ENCODE measurements around the gene RYR3.
"Not testable (repeated sequence)": the region's sequence is repeated elsewhere in the genome, so short reads cannot be mapped to it uniquely, and the experiment has no call there.

RYR3 gene

DNA sequence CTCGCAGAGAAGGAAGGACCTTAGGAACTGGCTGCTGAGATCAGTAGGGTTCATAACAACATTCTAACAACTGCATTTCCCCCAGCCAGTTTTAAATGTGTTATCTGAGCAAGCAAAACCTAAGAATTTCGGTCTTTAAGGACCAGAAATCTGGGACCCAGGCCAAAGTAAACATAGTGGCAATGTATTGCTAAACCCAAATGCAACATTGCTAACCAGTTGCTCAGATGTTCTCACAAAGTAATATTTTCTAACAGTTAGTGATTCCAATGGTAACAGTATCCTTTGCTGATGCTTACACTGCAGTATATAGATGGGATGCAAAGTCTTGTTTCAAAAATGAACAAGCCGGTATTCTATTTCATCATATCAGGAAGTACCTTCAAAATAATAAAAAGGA, 254.3 kb downstream of the RYR3 start:
- Histone ChIP-seq H4K12ac (ENCODE audit: low read depth, low read length) (no peak overlapping the region), H3K4me1 (ENCODE audit: control insufficient read depth in 1 of 2, insufficient read depth in 2 of 2, low read length in 2 of 2) (peaks cover 0 to 3% of the 10 kb centered on the region in 2 experiments), H3K4ac (ENCODE audit: low read depth, low read length) (no peak overlapping the region), H3K9ac (ENCODE audit: low read length) (no peak overlapping the region), H4K91ac (ENCODE audit: low read depth, low read length) (no peak overlapping the region), H3K18ac (ENCODE audit: low read length) (no peak overlapping the region), H3K27me3 (ENCODE audit: insufficient read depth, low read length) (no peaks in the 10 kb centered on the region), H2BK12ac (ENCODE audit: low read length) (no peak overlapping the region), H3K79me2 (ENCODE audit: control insufficient read depth, insufficient read depth, low read length, poor library complexity) (no peaks in the 10 kb centered on the region), H3K27ac (ENCODE audit: low read depth, low read length) (no peak overlapping the region), H2AFZ (ENCODE audit: insufficient read depth, low read length, poor library complexity) (no peak overlapping the region), H2BK5ac (ENCODE audit: low read depth, low read length, poor library complexity) (no peak overlapping the region), H3K36me3 (ENCODE audit: control insufficient read depth in 1 of 2, insufficient read depth in 2 of 2, low read length in 2 of 2) (peaks cover 0 to 2% of the 10 kb centered on the region in 2 experiments), H3K4me2 (ENCODE audit: low read length) (no peak overlapping the region), H2AK5ac (ENCODE audit: low read length) (no peak overlapping the region), H3K9me3 (ENCODE audit: insufficient read depth, low read depth, low read length) (no peaks in the 10 kb centered on the region), H3K23ac (ENCODE audit: low read length) (no peak overlapping the region), H3K79me1 (ENCODE audit: low read length) (no peaks in the 10 kb centered on the region), H3K14ac (ENCODE audit: low read length) (no peak overlapping the region), H4K8ac (ENCODE audit: low read depth, low read length) (no peak overlapping the region), H2BK120ac (ENCODE audit: insufficient read depth, low read length, poor library complexity) (no peak overlapping the region), H3K4me3 (ENCODE audit: low read depth, low read length) (no peak overlapping the region)
- DNase-seq, result no peak
- no CpG with 5 or more reads among the region's 3 CpGs for WGBS (ENCODE audit: extremely low coverage, insufficient coverage, insufficient read length)

DNA sequence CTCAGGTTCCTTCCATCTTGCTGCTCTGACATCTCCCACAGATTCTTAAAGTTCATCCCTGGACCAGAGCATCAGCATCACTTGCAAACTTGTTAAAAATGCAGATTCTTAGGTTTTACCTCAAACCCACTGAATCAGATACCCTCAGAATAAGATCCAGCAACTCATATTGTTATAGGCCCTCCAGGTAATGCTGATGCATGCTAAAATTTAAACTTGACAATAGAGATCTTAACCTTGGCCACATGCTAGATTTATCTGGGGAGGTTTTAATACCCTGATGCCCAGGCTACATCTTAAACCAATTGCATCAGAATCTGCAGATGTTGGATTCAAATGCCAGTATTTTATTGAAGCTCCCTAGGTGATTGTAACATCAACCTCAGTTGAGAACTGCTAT, 256.9 kb downstream of the RYR3 start:
- H3K9me3 ChIP-seq (ENCODE audit: insufficient read depth, low read depth, low read length), result no peaks in the 10 kb centered on the region
- peaks cover 0 to 2% of the 10 kb centered on the region in 2 experiments for H3K36me3 ChIP-seq (ENCODE audit: control insufficient read depth in 1 of 2, insufficient read depth in 2 of 2, low read length in 2 of 2)
- H3K27me3 ChIP-seq (ENCODE audit: insufficient read depth, low read length), result no peaks in the 10 kb centered on the region
- H3K4me2 ChIP-seq (ENCODE audit: low read length), result no peak overlapping the region
- H4K12ac ChIP-seq (ENCODE audit: low read depth, low read length), result no peak overlapping the region
- H2BK12ac ChIP-seq (ENCODE audit: low read length), result no peak overlapping the region
- H2AK5ac ChIP-seq (ENCODE audit: low read length), result no peak overlapping the region
- no peaks in the 10 kb centered on the region for H3K79me1 ChIP-seq (ENCODE audit: low read length)
- H3K79me2 ChIP-seq (ENCODE audit: control insufficient read depth, insufficient read depth, low read length, poor library complexity), result no peaks in the 10 kb centered on the region
- no peak for DNase-seq
- no peaks in the 10 kb centered on the region for H3K4me1 ChIP-seq (ENCODE audit: control insufficient read depth in 1 of 2, insufficient read depth in 2 of 2, low read length in 2 of 2)
- no peak overlapping the region for H3K4ac ChIP-seq (ENCODE audit: low read depth, low read length)
- H3K14ac ChIP-seq (ENCODE audit: low read length), result no peak overlapping the region
- H3K9ac ChIP-seq (ENCODE audit: low read length), result no peak overlapping the region
- H3K27ac ChIP-seq (ENCODE audit: low read depth, low read length), result no peak overlapping the region
- H2BK120ac ChIP-seq (ENCODE audit: insufficient read depth, low read length, poor library complexity), result no peak overlapping the region
- no peak overlapping the region for H4K8ac ChIP-seq (ENCODE audit: low read depth, low read length)
- no peak overlapping the region for H3K23ac ChIP-seq (ENCODE audit: low read length)
- no peak overlapping the region for H2AFZ ChIP-seq (ENCODE audit: insufficient read depth, low read length, poor library complexity)
- no peak overlapping the region for H3K18ac ChIP-seq (ENCODE audit: low read length)
- no peak overlapping the region for H4K91ac ChIP-seq (ENCODE audit: low read depth, low read length)
- no peak overlapping the region for H3K4me3 ChIP-seq (ENCODE audit: low read depth, low read length)
- no peak overlapping the region for H2BK5ac ChIP-seq (ENCODE audit: low read depth, low read length, poor library complexity)

DNA sequence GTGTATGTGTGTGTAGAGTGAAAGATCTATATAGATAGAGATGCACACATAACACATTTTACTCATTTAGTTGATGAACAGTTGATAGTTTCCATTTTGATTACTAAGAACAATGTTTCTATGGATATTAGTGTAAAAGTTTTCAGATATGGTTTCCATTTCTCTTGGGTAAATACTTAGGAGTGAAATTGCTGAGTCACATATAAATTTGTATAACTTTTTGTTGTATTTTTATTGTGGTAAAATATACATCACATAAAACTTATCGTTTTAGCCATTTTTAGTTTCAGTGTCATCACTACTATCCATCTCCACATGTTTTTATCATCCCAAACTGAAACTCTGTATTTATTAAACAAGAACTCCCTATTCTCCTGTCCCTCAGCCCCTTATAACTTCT, 258.3 kb downstream of the RYR3 start:
- Histone ChIP-seq H2BK12ac (ENCODE audit: low read length) (no peak overlapping the region), H3K79me2 (ENCODE audit: control insufficient read depth, insufficient read depth, low read length, poor library complexity) (no peaks in the 10 kb centered on the region), H3K4me3 (ENCODE audit: low read depth, low read length) (no peak overlapping the region), H4K91ac (ENCODE audit: low read depth, low read length) (no peak overlapping the region), H3K4me2 (ENCODE audit: low read length) (no peak overlapping the region), H3K18ac (ENCODE audit: low read length) (no peak overlapping the region), H2BK120ac (ENCODE audit: insufficient read depth, low read length, poor library complexity) (no peak overlapping the region), H3K9ac (ENCODE audit: low read length) (no peak overlapping the region), H4K8ac (ENCODE audit: low read depth, low read length) (no peak overlapping the region), H2BK5ac (ENCODE audit: low read depth, low read length, poor library complexity) (no peak overlapping the region), H3K79me1 (ENCODE audit: low read length) (no peaks in the 10 kb centered on the region), H3K14ac (ENCODE audit: low read length) (no peak overlapping the region), H2AK5ac (ENCODE audit: low read length) (no peak overlapping the region), H3K27me3 (ENCODE audit: insufficient read depth, low read length) (no peaks in the 10 kb centered on the region), H3K27ac (ENCODE audit: low read depth, low read length) (no peak overlapping the region), H3K23ac (ENCODE audit: low read length) (no peak overlapping the region), H4K12ac (ENCODE audit: low read depth, low read length) (no peak overlapping the region), H3K36me3 (ENCODE audit: control insufficient read depth in 1 of 2, insufficient read depth in 2 of 2, low read length in 2 of 2) (peaks cover 0 to 4% of the 10 kb centered on the region in 2 experiments), H3K9me3 (ENCODE audit: insufficient read depth, low read depth, low read length) (no peaks in the 10 kb centered on the region), H3K4ac (ENCODE audit: low read depth, low read length) (no peak overlapping the region), H3K4me1 (ENCODE audit: control insufficient read depth in 1 of 2, insufficient read depth in 2 of 2, low read length in 2 of 2) (no peaks in the 10 kb centered on the region), H2AFZ (ENCODE audit: insufficient read depth, low read length, poor library complexity) (no peak overlapping the region)
- WGBS (ENCODE audit: extremely low coverage, insufficient coverage, insufficient read length), result no CpG with 5 or more reads among the region's 1 CpG
- no peak for DNase-seq

DNA sequence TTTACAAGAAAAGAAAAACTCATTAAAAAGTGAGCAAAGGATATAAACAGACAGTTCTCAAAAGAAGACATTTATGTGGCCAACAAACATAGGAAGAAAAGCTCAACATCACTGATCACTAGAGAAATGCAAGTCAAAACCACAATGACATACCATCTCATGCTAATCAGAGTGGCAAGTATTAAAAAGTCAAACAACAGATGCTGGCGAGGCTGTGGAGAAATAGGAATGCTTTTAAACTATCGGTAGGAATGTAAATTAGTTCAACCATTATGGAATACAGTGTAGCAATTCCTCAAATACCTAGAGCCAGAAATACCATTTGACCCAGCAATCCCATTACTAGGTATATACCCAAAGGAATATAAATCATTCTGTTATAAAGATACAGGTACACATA, 267.1 kb downstream of the RYR3 start:
- Histone ChIP-seq H3K79me1 (ENCODE audit: low read length) (peaks cover 10% of the 10 kb centered on the region), H3K4me1 (ENCODE audit: control insufficient read depth in 1 of 2, insufficient read depth in 2 of 2, low read length in 2 of 2) (peaks cover 13 to 15% of the 10 kb centered on the region in 2 experiments)
- not testable (repeated sequence) for H3K4me2 ChIP-seq (ENCODE audit: low read length); H3K9me3 ChIP-seq (ENCODE audit: insufficient read depth, low read depth, low read length); H3K27me3 ChIP-seq (ENCODE audit: insufficient read depth, low read length); H3K27ac ChIP-seq (ENCODE audit: low read depth, low read length); H2AK5ac ChIP-seq (ENCODE audit: low read length); H2BK12ac ChIP-seq (ENCODE audit: low read length); H3K23ac ChIP-seq (ENCODE audit: low read length); H3K14ac ChIP-seq (ENCODE audit: low read length); H3K79me2 ChIP-seq (ENCODE audit: control insufficient read depth, insufficient read depth, low read length, poor library complexity); H4K12ac ChIP-seq (ENCODE audit: low read depth, low read length); H4K91ac ChIP-seq (ENCODE audit: low read depth, low read length); H3K4me3 ChIP-seq (ENCODE audit: low read depth, low read length); H4K8ac ChIP-seq (ENCODE audit: low read depth, low read length); H2AFZ ChIP-seq (ENCODE audit: insufficient read depth, low read length, poor library complexity); H2BK5ac ChIP-seq (ENCODE audit: low read depth, low read length, poor library complexity); H3K18ac ChIP-seq (ENCODE audit: low read length); H3K4ac ChIP-seq (ENCODE audit: low read depth, low read length); H3K9ac ChIP-seq (ENCODE audit: low read length); H3K36me3 ChIP-seq (ENCODE audit: control insufficient read depth in 1 of 2, insufficient read depth in 2 of 2, low read length in 2 of 2); H2BK120ac ChIP-seq (ENCODE audit: insufficient read depth, low read length, poor library complexity)
- no CpG with 5 or more reads among the region's 2 CpGs for WGBS (ENCODE audit: extremely low coverage, insufficient coverage, insufficient read length)
- peak in 1 of 2 donors; percentile 62 for DNase-seq
